Right lobe of liver (tissue), 4 donors: ENCODE data around the gene TDRD10.

ENCODE experiments used
- CTCF ChIP-seq, 4 donors: fragments of 200-600 bp in 3 of 4; fragments of 450-650 bp in 1 of 4; IDR thresholded peaks; one replicate each; pipeline versions ENCODE4 v1.5.1 to v1.8.0; 2016 to 2022; ENCODE audit warnings: antibody characterized with exemption in 4 of 4, mild to moderate bottlenecking in 2 of 4
- POLR2A ChIP-seq: fragments of 450-650 bp; IDR thresholded peaks from one replicate; pipeline ENCODE4 v1.6.1; 2017; ENCODE audit warnings: antibody characterized with exemption, mild to moderate bottlenecking
- donor health status: DM: no; HTN: no; CAD: no.
- donor health status: DM: no; HTN: no; CAD: no.
- donor health status: DM: no; HTN: yes; CAD: no.

- no peak for TF ChIP-seq POLR2A
- TF ChIP-seq CTCF (IDR thresholded peaks at IDR 0.05) = peak in 1 of 4 donors; percentile 1
These were observed 66.3 kb downstream of the TDRD10 start for GRCh38 chr1:154568157-154568815.
